Right atrium auricular region (tissue), 2 donors: ENCODE data around the gene ARHGAP25. TPM values are rescaled to one million over a fixed set of nuclear protein-coding genes. Genes with fewer than 3 reads are reported as not detected.

ENCODE experiments used
- DNase-seq: peaks from one replicate; pipeline ENCODE4 v3.0.0-alpha.2; 2019; ENCODE audit warnings: low spot score
- H3K27ac ChIP-seq, 2 donors: fragments of 200-600 bp; sonication (generic); 1 replicate in 1 of 2; 2 replicates in 1 of 2; pipeline ENCODE4 v1.5.1; 2016 to 2019
- H3K27me3 ChIP-seq, 2 donors: fragments of 200-600 bp; sonication (generic); one replicate each; pipeline versions ENCODE4 v1.5.1 to v1.6.0; 2017 to 2019
- H3K36me3 ChIP-seq: fragments of 200-600 bp; sonication (generic); one replicate; pipeline ENCODE4 v1.5.1; 2016
- H3K4me1 ChIP-seq, 2 donors: fragments of 200-600 bp; sonication (generic); one replicate each; pipeline versions ENCODE4 v1.5.1 to v1.6.0; 2017 to 2019
- H3K4me3 ChIP-seq, 2 donors: fragments of 200-600 bp; sonication (generic); 1 replicate in 1 of 2; 2 replicates in 1 of 2; pipeline ENCODE4 v1.5.1; 2017 to 2019; ENCODE audit warnings: mild to moderate bottlenecking in 1 of 2, moderate library complexity in 1 of 2
- H3K9me3 ChIP-seq, 2 donors: fragments of 200-600 bp; sonication (generic); one replicate each; pipeline ENCODE4 v1.5.1; 2019
- total RNA-seq, 2 donors: library from RNA; depleted of rRNA; stranded (reverse); fragments of >200 nt; gene quantifications; one replicate each; pipeline ENCODE4 v1.1.0, GENCODE V29; 2016
- TF ChIP-seq, protein P1 (sequence below), 2 donors: fragments of 200-600 bp; sonication (generic); IDR thresholded peaks; one replicate each; pipeline ENCODE4 v1.5.1; 2019; ENCODE audit warnings: antibody characterized with exemption in 2 of 2

Gene ARHGAP25
- total RNA-seq, 2 donors from 2014 or later = 4.2 to 12.8 TPM

GRCh38 chr2:68849579-68850030 lies 115.0 kb downstream of the ARHGAP25 start:
- H3K4me3 ChIP-seq = no peak overlapping the region
- H3K27me3 ChIP-seq = no peaks in the 10 kb centered on the region
- TF ChIP-seq, protein P1, sequence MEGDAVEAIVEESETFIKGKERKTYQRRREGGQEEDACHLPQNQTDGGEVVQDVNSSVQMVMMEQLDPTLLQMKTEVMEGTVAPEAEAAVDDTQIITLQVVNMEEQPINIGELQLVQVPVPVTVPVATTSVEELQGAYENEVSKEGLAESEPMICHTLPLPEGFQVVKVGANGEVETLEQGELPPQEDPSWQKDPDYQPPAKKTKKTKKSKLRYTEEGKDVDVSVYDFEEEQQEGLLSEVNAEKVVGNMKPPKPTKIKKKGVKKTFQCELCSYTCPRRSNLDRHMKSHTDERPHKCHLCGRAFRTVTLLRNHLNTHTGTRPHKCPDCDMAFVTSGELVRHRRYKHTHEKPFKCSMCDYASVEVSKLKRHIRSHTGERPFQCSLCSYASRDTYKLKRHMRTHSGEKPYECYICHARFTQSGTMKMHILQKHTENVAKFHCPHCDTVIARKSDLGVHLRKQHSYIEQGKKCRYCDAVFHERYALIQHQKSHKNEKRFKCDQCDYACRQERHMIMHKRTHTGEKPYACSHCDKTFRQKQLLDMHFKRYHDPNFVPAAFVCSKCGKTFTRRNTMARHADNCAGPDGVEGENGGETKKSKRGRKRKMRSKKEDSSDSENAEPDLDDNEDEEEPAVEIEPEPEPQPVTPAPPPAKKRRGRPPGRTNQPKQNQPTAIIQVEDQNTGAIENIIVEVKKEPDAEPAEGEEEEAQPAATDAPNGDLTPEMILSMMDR (IDR thresholded peaks at IDR 0.05) = no peak
- no peak overlapping the region for H3K27ac ChIP-seq
- no peaks in the 10 kb centered on the region for H3K9me3 ChIP-seq
- peaks cover 0 to 6% of the 10 kb centered on the region in 2 donors for H3K4me1 ChIP-seq
- H3K36me3 ChIP-seq = no peaks in the 10 kb centered on the region
- DNase-seq = no peak

GRCh38 chr2:68850524-68850923 lies 115.9 kb downstream of the ARHGAP25 start:
- no peaks in the 10 kb centered on the region for H3K27me3 ChIP-seq
- TF ChIP-seq, protein P1 (IDR thresholded peaks at IDR 0.05) = no peak
- H3K4me3 ChIP-seq = no peak overlapping the region
- H3K9me3 ChIP-seq = no peaks in the 10 kb centered on the region
- no peak for DNase-seq
- H3K36me3 ChIP-seq = no peaks in the 10 kb centered on the region
- peaks cover 0 to 6% of the 10 kb centered on the region in 2 donors for H3K4me1 ChIP-seq
- H3K27ac ChIP-seq = no peak overlapping the region

DNA sequence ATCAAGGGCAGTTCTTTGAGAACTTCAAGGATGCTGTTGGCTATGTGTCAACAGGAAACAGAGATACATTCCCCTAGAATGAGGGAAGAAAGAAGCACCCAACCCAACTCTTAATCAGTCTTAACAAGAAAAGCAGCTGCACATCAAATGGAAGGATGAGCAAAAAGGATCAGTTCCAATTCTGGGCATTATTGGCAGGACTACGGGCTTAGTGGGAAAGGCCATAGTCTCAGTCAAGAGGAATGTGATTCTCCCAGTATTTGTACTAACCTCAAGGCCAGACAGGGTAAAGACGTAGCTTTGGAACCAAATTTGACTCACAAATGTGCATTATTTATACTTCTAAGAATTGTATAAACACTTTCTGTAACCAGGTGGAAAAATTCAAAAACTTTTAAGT lies 118.4 kb downstream of the ARHGAP25 start:
- Histone ChIP-seq H3K36me3 (no peaks in the 10 kb centered on the region), H3K4me1 (peaks cover 0 to 6% of the 10 kb centered on the region in 2 donors), H3K9me3 (no peaks in the 10 kb centered on the region), H3K27me3 (no peaks in the 10 kb centered on the region), H3K4me3 (no peak overlapping the region), H3K27ac (no peak overlapping the region)
- no peak for DNase-seq
- TF ChIP-seq, protein P1 (IDR thresholded peaks at IDR 0.05) = no peak

DNA sequence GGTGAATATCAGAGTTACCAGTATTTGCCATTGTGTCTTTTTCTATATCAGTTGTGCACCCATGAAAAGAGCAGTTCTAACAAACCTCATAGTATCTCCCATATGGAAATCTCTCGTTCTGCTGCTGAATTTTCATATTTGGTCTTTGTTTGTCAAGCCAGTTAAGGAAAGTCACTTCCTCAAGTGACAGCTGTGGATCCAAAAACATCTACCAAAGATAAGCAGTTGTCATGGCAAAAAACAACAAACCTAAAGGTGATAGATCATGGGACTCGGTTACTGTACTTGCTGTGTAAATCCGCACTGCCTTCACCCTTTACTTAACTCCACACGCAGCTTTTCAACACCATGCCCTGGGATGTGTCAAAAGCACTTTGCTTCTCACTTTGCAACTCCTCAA lies 119.3 kb downstream of the ARHGAP25 start:
- H3K4me3 ChIP-seq = no peak overlapping the region
- peaks cover 0 to 6% of the 10 kb centered on the region in 2 donors for H3K4me1 ChIP-seq
- H3K27me3 ChIP-seq = no peaks in the 10 kb centered on the region
- H3K27ac ChIP-seq = no peak overlapping the region
- no peaks in the 10 kb centered on the region for H3K36me3 ChIP-seq
- TF ChIP-seq, protein P1 (IDR thresholded peaks at IDR 0.05) = no peak
- no peak for DNase-seq
- H3K9me3 ChIP-seq = no peaks in the 10 kb centered on the region

DNA sequence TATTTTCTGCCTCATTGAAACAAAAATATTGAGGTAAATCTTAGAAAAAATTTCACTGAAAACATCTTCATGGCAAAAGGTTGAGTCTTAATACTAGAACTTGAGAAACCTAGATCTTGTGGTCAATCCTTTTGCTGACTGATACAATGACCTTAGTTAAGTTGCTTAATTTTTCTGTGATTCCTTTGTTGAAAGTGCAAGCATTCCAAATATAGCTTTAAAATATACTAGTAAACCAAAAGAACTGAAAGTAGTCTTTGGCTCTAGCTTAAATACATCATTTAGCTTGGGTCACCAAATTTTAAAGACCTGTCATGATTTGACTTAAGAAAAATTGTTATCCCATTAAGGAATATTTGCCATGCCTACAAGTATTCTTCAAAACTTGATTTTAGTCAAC lies 119.9 kb downstream of the ARHGAP25 start:
- Histone ChIP-seq H3K4me3 (no peak overlapping the region), H3K4me1 (peaks cover 0 to 6% of the 10 kb centered on the region in 2 donors), H3K36me3 (no peaks in the 10 kb centered on the region), H3K27ac (no peak overlapping the region), H3K27me3 (no peaks in the 10 kb centered on the region), H3K9me3 (no peaks in the 10 kb centered on the region)
- DNase-seq = no peak
- TF ChIP-seq, protein P1 (IDR thresholded peaks at IDR 0.05) = no peak

- TF ChIP-seq, protein P1 (IDR thresholded peaks at IDR 0.05) = no peak
- Histone ChIP-seq H3K4me1 (peaks cover 0 to 6% of the 10 kb centered on the region in 2 donors), H3K36me3 (no peaks in the 10 kb centered on the region), H3K9me3 (no peaks in the 10 kb centered on the region), H3K27ac (no peak overlapping the region), H3K27me3 (no peaks in the 10 kb centered on the region), H3K4me3 (no peak overlapping the region)
- no peak for DNase-seq
Observed at GRCh38 chr2:68855550-68855949, 120.9 kb downstream of the ARHGAP25 start.
